ENCODE data around the gene CRIP2. TPM values are rescaled to one million over a fixed set of nuclear protein-coding genes. Genes with fewer than 3 reads are reported as not detected.
A peak's percentile ranks its signal among the peaks of the same experiment; 100 is the strongest.

CRIP2 gene
- total and polyA plus RNA-seq, 2 of the 4 experiments (the other 2 are of a cell fraction): 18.1 to 123 TPM

DNA sequence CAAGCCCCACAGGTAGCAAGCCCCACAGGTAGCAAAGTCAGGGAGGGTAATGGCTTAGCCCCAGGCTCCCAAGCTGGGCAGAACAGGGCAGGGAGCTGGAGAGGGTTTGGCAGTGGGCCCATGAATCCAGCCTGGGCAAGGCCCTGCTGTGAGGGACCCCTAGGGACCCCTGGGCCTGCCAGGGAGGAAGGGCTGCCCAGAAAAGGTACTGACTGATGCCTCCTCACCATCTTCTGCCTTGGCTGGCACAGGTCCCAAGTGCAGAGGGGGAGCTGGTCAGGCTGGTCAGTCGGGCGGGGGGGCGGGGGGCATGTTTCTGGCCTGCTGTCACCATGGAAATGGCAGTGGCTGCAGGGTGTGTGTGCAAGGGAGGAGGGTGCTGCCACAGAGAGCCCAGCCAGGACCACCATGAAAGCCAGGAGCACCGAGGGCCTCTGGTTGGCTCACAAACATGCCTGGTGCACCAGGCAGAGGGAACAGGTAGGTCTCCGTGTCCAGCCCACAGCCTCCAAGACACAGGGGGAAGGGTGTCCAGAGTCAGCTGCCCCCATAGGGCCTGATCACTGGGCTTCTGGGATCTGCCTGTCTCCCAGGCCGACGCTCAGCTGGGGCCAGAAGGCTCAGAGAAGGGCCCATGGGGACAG is 1.5 kb upstream of the CRIP2 start:
- Histone ChIP-seq H2BK5ac (ENCODE audit: low read depth, low read length, poor library complexity, severe bottlenecking) (no peak overlapping the region), H4K20me1 (ENCODE audit: insufficient read depth, low read length) (peaks cover 11% of the 10 kb centered on the region), H3K4ac (ENCODE audit: low read depth, low read length) (no peak overlapping the region), H3K18ac (ENCODE audit: low read depth, low read length) (no peak overlapping the region), H3K56ac (ENCODE audit: extremely low read depth, insufficient read depth, low read length) (no peak overlapping the region), H4K8ac (ENCODE audit: low read depth in 2 of 2, low read length in 2 of 2) (no peak overlapping the region), H2AFZ (replicated peaks; ENCODE audit: low read length, poor library complexity) (peak overlapping the region; percentile 91), H4K5ac (ENCODE audit: low read depth, low read length) (no peak overlapping the region), H2BK20ac (ENCODE audit: low read depth, low read length) (no peak overlapping the region), H3K27ac (ENCODE audit: insufficient read depth, low read length) (no peak overlapping the region), H3K9ac (ENCODE audit: low read depth, low read length) (no peak overlapping the region), H3K23ac (ENCODE audit: low read depth, low read length) (no peak overlapping the region), H3K4me1 (ENCODE audit: control insufficient read depth, insufficient read depth, low read length) (peaks cover 15% of the 10 kb centered on the region), H3K9me1 (ENCODE audit: insufficient read depth, low read length) (no peaks in the 10 kb centered on the region), H3K4me2 (ENCODE audit: low read depth, low read length) (no peak overlapping the region), H3K9me3 (ENCODE audit: control insufficient read depth, insufficient read depth, low read length) (no peaks in the 10 kb centered on the region), H4K91ac (ENCODE audit: insufficient read depth, low read depth, low read length) (no peak overlapping the region), H2AK9ac (replicated peaks; ENCODE audit: low read depth, low read length, poor library complexity) (no peak overlapping the region), H3K36me3 (ENCODE audit: control insufficient read depth, insufficient read depth, low read length) (peaks cover 12% of the 10 kb centered on the region), H2AK5ac (ENCODE audit: low read depth, low read length) (no peak overlapping the region), H3K27me3 (ENCODE audit: control insufficient read depth, insufficient read depth, low read length) (no peaks in the 10 kb centered on the region), H3K4me3 (ENCODE audit: insufficient read depth, low read depth, low read length) (no peak overlapping the region), H3K14ac (replicated peaks; ENCODE audit: low read depth, low read length) (no peak overlapping the region), H2BK120ac (ENCODE audit: low read depth, low read length) (no peak overlapping the region), H2BK15ac (ENCODE audit: low read depth, low read length) (no peak overlapping the region), H3K79me1 (ENCODE audit: low read depth in 1 of 2, low read length in 2 of 2) (peaks cover 0 to 23% of the 10 kb centered on the region in 2 experiments; a peak in 1 of 4 replicates)
- WGBS, 2 experiments (ENCODE audit: extremely low coverage in 2 of 2, insufficient read length in 1 of 2): 41% methylated on average over 2 of the region's 7 CpGs; no CpG with 5 or more reads in 1 of the 2 experiments
- ChIA-PET CTCF (no interaction called here), POLR2A (ENCODE audit: unreplicated experiment) (no interaction called here)
- ATAC-seq (ENCODE audit: low read depth): no peak
- DNase-seq: no peak
- intact Hi-C loops (cut with micrococcal nuclease): no loop called here
- no TSS peak for BruUV-seq (replicated peaks)
- no peak for TF ChIP-seq CEBPB (IDR thresholded peaks at IDR 0.05; ENCODE audit: low read depth, low read length)
- TF ChIP-seq MXI1 (IDR thresholded peaks at IDR 0.05; ENCODE audit: borderline replicate concordance, low read depth, low read length): no peak
- TF ChIP-seq MAZ (IDR thresholded peaks at IDR 0.05; ENCODE audit: borderline replicate concordance, low read depth, low read length): no peak
- TF ChIP-seq RAD21 (IDR thresholded peaks at IDR 0.05; ENCODE audit: low read length): no peak
- TF ChIP-seq POLR2A (IDR thresholded peaks at IDR 0.05; ENCODE audit: low read depth, low read length): no peak
- TF ChIP-seq, protein P1, sequence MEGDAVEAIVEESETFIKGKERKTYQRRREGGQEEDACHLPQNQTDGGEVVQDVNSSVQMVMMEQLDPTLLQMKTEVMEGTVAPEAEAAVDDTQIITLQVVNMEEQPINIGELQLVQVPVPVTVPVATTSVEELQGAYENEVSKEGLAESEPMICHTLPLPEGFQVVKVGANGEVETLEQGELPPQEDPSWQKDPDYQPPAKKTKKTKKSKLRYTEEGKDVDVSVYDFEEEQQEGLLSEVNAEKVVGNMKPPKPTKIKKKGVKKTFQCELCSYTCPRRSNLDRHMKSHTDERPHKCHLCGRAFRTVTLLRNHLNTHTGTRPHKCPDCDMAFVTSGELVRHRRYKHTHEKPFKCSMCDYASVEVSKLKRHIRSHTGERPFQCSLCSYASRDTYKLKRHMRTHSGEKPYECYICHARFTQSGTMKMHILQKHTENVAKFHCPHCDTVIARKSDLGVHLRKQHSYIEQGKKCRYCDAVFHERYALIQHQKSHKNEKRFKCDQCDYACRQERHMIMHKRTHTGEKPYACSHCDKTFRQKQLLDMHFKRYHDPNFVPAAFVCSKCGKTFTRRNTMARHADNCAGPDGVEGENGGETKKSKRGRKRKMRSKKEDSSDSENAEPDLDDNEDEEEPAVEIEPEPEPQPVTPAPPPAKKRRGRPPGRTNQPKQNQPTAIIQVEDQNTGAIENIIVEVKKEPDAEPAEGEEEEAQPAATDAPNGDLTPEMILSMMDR (conservative IDR thresholded peaks at IDR 0.05; ENCODE audit: low read depth, low read length): no peak
- no peak for TF ChIP-seq RCOR1 (IDR thresholded peaks at IDR 0.05; ENCODE audit: insufficient replicate concordance, low read length)
- TF ChIP-seq, protein P2, sequence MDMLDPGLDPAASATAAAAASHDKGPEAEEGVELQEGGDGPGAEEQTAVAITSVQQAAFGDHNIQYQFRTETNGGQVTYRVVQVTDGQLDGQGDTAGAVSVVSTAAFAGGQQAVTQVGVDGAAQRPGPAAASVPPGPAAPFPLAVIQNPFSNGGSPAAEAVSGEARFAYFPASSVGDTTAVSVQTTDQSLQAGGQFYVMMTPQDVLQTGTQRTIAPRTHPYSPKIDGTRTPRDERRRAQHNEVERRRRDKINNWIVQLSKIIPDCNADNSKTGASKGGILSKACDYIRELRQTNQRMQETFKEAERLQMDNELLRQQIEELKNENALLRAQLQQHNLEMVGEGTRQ (IDR thresholded peaks at IDR 0.05; ENCODE audit: low read depth, low read length): no peak
- TF ChIP-seq, protein P3, sequence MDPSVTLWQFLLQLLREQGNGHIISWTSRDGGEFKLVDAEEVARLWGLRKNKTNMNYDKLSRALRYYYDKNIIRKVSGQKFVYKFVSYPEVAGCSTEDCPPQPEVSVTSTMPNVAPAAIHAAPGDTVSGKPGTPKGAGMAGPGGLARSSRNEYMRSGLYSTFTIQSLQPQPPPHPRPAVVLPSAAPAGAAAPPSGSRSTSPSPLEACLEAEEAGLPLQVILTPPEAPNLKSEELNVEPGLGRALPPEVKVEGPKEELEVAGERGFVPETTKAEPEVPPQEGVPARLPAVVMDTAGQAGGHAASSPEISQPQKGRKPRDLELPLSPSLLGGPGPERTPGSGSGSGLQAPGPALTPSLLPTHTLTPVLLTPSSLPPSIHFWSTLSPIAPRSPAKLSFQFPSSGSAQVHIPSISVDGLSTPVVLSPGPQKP (IDR thresholded peaks at IDR 0.05; ENCODE audit: borderline replicate concordance, low read depth, low read length): no peak
- no peak for TF ChIP-seq SMC3 (IDR thresholded peaks at IDR 0.05; ENCODE audit: low read depth, low read length)
- TF ChIP-seq CHD1 (IDR thresholded peaks at IDR 0.05; ENCODE audit: low read depth, low read length): no peak
- no peak for TF ChIP-seq RFX5 (IDR thresholded peaks at IDR 0.05; ENCODE audit: low read depth, low read length)
- no peak for TF ChIP-seq MAFK (IDR thresholded peaks at IDR 0.05; ENCODE audit: low read depth, low read length)
- no peak for TF ChIP-seq BHLHE40 (IDR thresholded peaks at IDR 0.05; ENCODE audit: low read depth, low read length)
- TF ChIP-seq FOS (IDR thresholded peaks at IDR 0.05; ENCODE audit: low read depth, low read length): no peak
- TF ChIP-seq NFE2L2 (IDR thresholded peaks at IDR 0.05; ENCODE audit: low read depth, low read length): no peak
- dilution Hi-C loops (cut with HindIII; ENCODE audit: low sequenced_read_pairs, unreplicated experiment): no loop called here
- in situ Hi-C loops (cut with MboI; ENCODE audit: low sequenced_read_pairs): no loop called here
